Measurements from ENCODE around the gene ZRANB3.

- no peak for TF ChIP-seq CTCF (IDR thresholded peaks at IDR 0.05 in 2 of 3, conservative IDR thresholded peaks at IDR 0.05 in 1 of 3; ENCODE audit: control insufficient read depth in 2 of 3, extremely low read depth in 1 of 3, insufficient read depth in 1 of 3, low read depth in 3 of 3, low read length in 3 of 3)
- TF ChIP-seq MAX (IDR thresholded peaks at IDR 0.05; ENCODE audit: low read depth, low read length), result no peak
- no peak for TF ChIP-seq YY1 (IDR thresholded peaks at IDR 0.05; ENCODE audit: low read depth, low read length)
- no peak for TF ChIP-seq CHD2 (IDR thresholded peaks at IDR 0.05; ENCODE audit: borderline replicate concordance, low read depth, low read length)
- TF ChIP-seq ZBTB4 (CRISPR knock-in tag; IDR thresholded peaks at IDR 0.05), result no peak
These were observed 327.1 kb downstream of the ZRANB3 start for GRCh38 chr2:135203944-135204343.

Measured in GM12878 (cell line).